Esophagus muscularis mucosa (tissue), 3 donors: Measurements from ENCODE around the gene NDN.

ENCODE experiments used
- POLR2A ChIP-seq: fragments of 450-650 bp; IDR thresholded peaks from one replicate; pipeline ENCODE4 v1.6.1; 2017; ENCODE audit warnings: antibody characterized with exemption, moderate library complexity, mild to moderate bottlenecking, low read depth
- POLR2AphosphoS5 ChIP-seq, 2 donors: sonication (generic); formaldehyde crosslinking; IDR thresholded peaks; one replicate each; pipeline ENCODE4 v1.6.1; 2017; ENCODE audit warnings: antibody characterized with exemption in 2 of 2
- TF ChIP-seq, protein P1 (sequence below), 3 experiments: fragments of 200-600 bp in 2 of 3; fragments of 450-650 bp in 1 of 3; sonication (generic) in 2 of 3; IDR thresholded peaks; one replicate each; pipeline ENCODE4 v1.5.1; 2017 to 2019; ENCODE audit warnings: antibody characterized with exemption in 3 of 3, mild to moderate bottlenecking in 2 of 3, moderate library complexity in 1 of 3

DNA sequence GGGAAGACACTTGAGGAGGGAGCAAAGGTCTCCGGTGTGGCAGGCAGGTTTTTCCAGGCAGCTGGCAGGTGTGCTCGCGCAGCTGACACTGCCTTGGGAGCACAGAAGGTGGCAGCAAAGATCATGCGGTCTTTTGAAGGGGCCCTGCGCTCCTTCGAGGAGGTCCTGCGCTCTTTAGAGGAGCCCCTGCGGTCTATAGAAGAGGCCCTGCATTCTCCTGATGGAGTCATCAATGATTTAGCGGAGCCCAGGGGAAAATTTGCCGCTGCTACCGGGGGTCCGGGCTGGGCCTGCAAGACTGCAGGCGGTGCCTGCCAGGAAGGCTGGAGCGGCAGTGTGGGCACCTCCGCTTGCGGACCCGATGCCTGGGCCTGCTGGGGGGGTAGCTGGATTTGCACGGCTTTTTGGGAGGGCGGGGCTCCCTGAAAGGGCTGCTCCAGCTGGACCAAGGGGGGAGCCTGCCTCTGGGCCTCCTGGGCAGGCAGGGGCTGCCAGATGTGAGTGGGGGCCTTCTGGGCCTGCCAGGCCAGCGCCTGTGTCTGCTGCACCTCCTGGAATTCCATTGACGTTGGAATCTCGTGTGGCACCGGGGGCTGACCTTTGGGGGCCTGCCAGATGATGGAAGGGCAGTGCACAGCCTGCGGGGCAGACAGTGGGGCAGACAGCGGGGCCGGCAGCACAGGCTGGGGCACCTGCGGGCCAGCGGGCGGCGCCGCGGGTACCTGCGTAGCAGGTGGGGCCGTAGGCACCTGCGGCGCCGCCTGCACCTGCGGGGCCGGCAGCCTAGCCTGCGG, 41.5 kb downstream of the NDN start:
- TF ChIP-seq, protein P1, sequence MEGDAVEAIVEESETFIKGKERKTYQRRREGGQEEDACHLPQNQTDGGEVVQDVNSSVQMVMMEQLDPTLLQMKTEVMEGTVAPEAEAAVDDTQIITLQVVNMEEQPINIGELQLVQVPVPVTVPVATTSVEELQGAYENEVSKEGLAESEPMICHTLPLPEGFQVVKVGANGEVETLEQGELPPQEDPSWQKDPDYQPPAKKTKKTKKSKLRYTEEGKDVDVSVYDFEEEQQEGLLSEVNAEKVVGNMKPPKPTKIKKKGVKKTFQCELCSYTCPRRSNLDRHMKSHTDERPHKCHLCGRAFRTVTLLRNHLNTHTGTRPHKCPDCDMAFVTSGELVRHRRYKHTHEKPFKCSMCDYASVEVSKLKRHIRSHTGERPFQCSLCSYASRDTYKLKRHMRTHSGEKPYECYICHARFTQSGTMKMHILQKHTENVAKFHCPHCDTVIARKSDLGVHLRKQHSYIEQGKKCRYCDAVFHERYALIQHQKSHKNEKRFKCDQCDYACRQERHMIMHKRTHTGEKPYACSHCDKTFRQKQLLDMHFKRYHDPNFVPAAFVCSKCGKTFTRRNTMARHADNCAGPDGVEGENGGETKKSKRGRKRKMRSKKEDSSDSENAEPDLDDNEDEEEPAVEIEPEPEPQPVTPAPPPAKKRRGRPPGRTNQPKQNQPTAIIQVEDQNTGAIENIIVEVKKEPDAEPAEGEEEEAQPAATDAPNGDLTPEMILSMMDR (IDR thresholded peaks at IDR 0.05), result no peak
- TF ChIP-seq POLR2A (no peak), POLR2AphosphoS5 (IDR thresholded peaks at IDR 0.05) (no peak)
